Peyer's patch (tissue), 4 donors: ENCODE data around the gene DROSHA.

Experiments used
- POLR2A ChIP-seq, 2 donors: fragments of 450-650 bp; IDR thresholded peaks; one replicate each; pipeline ENCODE4 v1.5.1; 2017; ENCODE audit warnings: antibody characterized with exemption in 2 of 2, mild to moderate bottlenecking in 2 of 2, moderate library complexity in 2 of 2
- TF ChIP-seq, protein P1 (sequence below), 6 experiments: fragments of 450-650 bp in 4 of 6; fragments of 200-600 bp in 2 of 6; sonication (generic) in 1 of 6; IDR thresholded peaks; one replicate each; pipeline ENCODE4 v1.5.1; 2017 to 2019; ENCODE audit warnings: antibody characterized with exemption in 6 of 6, mild to moderate bottlenecking in 3 of 6, moderate library complexity in 1 of 6

DNA sequence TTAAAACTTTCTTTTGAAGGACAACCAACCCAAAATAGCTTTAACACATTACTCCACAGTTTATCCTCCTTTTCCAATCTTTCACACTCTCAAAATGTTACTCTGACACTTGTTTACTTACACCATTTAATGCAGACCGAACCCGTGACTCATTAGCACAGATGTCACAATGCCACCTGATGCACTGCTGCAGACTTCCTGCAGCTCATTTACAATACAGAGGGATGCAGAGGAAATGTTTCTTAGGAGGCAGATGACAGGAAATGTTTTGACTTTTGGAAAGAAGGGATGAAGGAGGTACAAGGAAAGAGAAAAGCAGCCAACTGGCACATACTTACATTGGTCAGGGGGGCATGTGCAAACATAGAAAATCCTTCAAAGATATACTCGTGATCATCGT is 39.0 kb downstream of the DROSHA start:
- TF ChIP-seq, protein P1, sequence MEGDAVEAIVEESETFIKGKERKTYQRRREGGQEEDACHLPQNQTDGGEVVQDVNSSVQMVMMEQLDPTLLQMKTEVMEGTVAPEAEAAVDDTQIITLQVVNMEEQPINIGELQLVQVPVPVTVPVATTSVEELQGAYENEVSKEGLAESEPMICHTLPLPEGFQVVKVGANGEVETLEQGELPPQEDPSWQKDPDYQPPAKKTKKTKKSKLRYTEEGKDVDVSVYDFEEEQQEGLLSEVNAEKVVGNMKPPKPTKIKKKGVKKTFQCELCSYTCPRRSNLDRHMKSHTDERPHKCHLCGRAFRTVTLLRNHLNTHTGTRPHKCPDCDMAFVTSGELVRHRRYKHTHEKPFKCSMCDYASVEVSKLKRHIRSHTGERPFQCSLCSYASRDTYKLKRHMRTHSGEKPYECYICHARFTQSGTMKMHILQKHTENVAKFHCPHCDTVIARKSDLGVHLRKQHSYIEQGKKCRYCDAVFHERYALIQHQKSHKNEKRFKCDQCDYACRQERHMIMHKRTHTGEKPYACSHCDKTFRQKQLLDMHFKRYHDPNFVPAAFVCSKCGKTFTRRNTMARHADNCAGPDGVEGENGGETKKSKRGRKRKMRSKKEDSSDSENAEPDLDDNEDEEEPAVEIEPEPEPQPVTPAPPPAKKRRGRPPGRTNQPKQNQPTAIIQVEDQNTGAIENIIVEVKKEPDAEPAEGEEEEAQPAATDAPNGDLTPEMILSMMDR (IDR thresholded peaks at IDR 0.05), result no peak
- no peak for TF ChIP-seq POLR2A (IDR thresholded peaks at IDR 0.05)
